DLD1 (cell line): ENCODE data around the gene CORO2B.
"Not testable (repeated sequence)": the region's sequence is repeated elsewhere in the genome, so short reads cannot be mapped to it uniquely, and the experiment has no call there.

Experiments
- in situ Hi-C: cut with HindIII; loops from 2 replicates; pipeline ENCODE4 v1.10.0; 2017; ENCODE audit warnings: low sequenced_read_pairs

The CORO2B gene

DNA sequence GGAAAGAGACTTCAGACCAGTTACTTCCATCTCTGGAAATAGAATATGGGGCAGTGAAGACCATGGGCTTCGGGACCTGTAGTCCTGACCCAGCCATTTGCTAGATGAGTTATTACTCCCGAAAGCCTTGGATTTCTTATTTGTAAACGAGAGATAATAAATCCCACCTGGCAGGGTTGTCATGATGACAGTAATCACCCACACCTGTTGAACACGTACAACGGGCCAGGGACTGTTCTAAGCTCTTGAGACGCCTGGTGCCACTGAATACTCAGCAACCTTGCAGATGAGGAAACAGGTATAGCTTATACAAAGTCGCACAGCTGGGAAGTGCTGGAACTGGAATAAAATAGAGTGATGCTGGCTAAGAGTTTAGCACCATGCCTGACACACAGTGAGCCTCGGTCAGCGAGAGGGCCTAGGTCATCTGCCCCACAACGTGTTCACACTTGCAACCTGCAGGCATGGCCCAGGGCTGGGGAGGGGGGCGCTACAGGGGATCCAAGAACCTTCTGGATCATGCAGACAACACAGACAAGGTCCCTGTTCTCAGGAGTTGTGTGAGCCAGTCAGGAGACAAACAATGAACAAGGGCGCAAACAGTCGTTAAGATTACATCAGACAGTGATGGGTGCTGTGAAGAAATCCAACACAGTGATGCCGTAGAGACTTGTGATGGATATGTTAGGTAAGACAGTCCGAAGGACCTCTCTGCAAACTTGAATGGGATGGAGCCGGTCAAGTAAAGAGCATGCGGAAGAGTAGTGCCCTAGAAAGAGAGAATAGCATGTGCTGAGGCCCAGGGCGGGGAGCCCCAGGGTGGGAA is 89.2 kb downstream of the CORO2B start:
- in situ Hi-C loops = no loop called here

DNA sequence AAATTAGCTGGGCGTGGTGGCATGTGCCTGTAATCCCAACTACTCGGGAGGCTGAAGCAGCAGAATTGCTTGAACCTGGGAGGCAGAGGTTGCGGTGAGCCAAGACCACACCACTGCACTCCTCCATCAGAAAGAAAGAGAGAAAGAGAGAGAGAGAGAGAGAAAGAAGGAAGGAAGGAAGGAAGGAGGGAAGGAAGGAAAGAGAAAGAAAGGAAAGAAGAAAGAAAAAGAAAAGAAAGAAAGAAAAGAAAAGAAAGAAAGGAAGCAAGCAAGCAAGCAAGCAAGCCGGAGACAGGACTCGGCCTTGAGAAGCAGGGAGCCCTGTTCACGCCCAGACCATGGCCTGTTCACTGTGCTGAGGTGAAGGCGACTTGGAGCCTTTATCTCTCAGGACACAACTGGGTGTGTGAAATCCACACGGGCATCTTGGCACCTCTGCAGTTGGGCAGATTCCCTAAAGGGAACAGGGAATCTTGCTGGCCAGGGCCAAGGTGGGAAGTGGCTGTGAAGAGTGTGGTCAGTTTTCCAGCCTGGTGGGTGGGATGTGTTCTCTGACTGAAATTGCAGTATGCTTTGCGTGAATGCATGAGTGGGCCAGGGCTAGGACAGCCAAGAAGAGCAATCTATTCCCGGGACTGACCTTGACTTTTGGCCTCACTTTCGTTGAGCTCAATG is 90.3 kb downstream of the CORO2B start:
- in situ Hi-C loops = no loop called here

DNA sequence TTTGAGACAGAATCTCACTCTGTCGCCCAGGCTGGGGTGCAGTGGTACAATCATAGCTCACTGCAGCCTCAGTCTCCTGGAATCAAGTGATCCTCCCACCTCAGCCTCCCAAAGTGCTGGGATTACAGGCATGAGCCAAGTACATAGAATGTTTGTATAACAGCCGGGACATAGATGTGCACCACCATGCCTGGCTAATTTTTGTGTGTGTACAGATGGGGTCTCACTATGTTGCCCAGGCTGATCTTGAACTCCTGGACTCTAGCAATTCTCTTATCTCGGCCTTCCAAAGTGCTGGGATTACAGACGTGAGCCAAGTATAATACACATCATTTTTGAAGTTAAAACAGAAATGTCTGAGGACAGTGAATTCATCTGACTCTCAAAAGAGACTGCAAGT is 93.5 kb downstream of the CORO2B start:
- in situ Hi-C loops = no loop called here

DNA sequence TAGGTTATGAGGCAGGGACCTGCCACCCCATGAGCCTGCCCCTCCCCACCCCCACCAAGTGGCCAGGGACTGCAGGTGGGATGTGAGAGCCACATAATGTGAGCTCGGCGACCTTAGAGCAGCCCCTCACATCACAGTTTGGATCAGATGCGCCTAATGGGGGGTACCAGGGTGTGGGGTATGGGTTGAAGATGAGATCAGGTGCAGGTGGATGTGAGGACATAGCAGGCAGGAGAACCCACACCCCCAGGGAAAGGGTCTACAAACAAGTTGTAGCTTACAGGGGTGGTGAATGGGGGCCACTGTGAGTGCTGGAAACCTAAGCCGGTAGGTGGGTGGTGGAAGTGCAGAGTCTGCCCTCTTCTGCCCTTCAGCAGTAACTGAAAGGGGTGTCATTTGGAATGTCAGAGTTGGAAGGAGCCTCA is 94.0 kb downstream of the CORO2B start:
- in situ Hi-C loops = no loop called here

DNA sequence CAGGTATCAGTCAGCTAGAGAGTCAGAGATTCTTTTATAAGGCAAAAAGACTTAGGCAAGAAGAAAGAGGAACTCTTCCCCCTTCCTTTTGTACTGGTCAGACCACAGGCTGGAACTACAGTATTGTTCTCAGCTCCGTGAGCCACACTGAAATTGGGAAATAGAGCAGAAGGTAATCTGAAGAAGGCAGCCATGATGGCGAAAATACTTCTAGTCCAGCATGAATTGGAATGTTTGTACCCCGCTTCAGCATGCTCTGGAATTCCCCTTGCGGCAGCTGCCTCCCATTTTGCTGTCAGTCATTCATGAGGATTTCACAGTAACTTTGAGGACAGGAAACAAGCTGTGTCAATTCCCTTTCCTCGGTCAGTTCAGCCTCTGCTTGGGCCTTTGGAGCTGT is 96.2 kb downstream of the CORO2B start:
- in situ Hi-C loops = no loop called here

DNA sequence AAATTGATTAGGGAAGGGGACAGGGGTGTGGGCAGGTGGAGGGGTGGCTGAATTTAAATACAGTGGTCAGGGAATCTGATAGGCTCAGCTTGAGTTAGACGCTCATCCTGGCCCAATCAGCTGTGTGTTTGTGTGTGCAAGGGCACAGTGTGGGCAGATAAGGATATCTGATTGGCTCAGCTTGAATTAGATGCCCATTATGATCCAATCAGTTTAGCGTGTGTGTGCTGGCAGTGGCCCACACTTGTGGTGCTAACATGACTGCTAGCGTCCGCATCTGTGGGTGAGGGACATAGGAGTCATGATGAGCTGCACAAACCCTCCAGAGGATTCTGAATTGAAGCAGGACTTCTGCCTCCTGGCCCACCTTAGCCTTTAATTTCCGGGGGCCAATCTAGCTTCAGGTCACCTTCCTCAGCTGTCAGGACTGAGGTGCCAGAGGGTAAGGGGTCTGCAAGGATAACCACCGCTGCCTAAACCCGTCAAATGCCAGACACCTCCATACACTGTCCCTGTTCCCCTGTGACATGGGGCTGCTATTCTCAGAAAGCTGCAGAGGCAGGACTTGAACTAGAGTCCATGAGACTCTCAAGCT is 97.3 kb downstream of the CORO2B start:
- in situ Hi-C loops = no loop called here

DNA sequence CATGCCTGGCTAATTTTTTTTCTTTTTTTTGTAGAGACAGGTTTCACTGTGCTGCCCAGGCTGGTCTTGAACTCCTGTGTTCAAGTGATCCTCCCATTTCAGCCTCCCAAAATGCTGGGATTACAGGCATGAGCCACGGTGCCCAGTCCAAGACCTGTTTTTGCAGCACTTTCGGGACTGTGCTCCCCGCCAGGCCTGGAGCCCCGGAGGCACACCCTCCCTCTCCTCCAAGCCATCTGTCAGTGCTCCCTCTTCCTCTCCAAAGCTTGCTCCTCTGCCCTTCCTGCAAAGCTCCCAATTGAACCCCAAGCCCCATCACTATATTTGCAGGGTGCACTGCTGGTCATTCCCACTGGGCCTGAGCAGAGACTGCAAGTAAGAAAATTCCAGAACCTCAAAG is 98.1 kb downstream of the CORO2B start:
- in situ Hi-C loops = no loop called here

DNA sequence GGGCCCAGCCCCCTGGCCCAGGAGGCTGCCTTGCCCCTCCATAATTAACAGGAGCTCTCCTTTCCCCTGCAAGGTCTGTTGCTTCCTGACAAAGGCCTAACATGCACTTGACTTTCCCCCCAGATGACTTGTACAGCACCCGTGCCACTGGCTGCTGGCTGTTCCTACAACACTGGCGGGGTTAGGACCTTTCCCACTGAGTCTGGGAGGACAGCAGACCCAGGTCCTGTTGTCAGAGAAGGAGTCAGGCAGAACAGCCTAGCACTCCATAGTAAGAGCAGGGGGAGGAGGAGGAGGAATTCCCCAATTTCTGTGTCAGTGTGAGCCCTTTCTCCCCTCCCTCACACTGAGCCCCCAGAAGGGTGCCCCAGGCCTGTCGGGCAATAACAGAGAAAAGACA is 99.2 kb downstream of the CORO2B start:
- in situ Hi-C loops = no loop called here

DNA sequence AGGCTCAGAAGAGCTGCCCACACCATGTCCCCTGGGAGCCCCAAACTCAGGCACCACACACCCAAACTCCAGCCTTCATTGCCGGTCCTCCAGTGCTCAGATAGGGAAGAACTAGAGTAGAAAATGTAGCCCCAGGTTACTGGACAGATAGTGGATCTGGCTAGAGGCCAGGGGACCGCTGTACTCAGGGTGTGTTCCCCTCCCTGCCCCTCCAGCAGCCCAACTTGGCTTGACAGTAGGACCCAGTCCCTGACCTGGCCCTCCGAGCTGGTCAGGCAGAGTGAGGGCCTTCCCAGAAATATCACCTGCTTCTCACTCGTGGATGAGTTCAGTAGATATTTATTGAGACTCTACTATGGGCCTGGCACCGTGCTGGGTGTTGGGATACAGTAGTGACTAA is 100.0 kb downstream of the CORO2B start:
- in situ Hi-C loops = no loop called here

DNA sequence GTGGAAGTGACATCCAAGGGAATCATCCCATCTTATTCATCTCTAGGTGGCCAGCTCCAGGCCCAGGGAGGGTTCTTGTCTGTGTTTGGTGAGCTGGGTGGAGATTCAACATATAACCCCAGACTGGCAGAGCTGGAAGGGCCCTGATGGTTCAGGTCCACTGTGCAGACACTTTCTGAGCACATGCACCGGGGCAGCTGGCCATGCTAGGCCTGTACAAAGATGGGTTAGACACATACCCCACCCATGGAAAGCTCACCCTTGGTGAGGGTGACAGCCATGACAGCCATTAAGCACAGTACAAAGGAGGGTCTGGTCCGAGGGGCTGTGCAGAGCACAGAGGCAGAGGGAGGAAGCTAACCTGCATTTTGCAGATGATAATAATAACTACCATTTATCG is 100.4 kb downstream of the CORO2B start:
- in situ Hi-C loops = no loop called here

DNA sequence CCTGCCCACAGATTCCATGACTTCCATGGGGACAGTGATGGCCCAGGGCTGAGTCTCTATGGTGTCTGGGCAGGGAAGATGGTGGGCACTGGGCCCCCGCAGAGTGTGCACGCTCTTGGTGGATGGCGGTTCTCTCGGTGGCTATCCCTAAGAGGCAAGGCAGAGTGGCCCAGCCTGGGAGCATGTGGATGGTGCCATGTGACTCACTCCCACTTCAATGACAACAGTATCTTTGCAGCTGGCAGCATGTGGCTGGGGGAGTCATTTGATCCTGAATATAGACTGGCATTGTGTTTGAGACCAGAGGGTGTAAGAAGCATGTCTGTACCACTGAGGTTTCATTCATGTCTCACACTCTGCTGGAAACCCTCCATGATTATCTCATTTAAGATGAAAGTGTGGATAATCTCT is 101.2 kb downstream of the CORO2B start:
- in situ Hi-C loops = no loop called here

DNA sequence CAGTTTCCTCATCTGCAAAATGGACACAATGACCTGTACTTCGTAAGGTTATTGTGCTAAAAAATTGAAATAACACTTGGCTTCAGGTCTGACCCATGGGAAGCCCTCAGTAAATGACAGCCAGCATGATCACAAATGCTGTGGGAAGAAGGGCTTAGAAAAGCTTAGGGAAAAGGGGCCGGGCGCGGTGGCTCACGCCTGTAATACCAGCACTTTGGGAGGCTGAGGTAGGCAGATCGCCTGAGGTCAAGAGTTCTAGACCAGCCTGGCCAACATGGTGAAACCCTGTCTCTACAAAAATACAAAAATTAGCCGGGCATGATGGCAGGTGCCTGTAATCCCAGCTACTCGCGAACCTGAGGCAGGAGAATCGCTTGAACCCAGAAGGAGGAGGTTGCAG is 102.0 kb downstream of the CORO2B start:
- in situ Hi-C loops = not testable (repeated sequence)

DNA sequence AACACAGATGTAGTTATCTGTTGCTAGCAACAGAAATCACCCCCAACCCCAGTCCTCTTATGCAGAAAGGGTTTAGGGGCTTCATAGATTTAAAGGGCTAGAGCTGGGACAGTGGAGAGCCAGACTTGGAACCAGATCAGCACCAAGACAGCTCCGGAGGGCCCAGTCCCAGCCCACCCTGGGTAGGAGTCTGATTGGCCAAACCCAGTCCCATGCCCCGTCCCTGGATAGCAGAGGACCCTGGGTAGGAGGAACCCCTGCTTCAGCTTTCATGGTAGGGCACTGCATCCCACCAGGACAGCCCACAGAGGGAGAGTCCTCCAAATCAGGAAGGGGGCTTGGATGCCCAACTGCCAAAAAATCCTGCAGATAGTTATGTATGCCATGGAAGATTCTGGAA is 103.0 kb downstream of the CORO2B start:
- in situ Hi-C loops = no loop called here

DNA sequence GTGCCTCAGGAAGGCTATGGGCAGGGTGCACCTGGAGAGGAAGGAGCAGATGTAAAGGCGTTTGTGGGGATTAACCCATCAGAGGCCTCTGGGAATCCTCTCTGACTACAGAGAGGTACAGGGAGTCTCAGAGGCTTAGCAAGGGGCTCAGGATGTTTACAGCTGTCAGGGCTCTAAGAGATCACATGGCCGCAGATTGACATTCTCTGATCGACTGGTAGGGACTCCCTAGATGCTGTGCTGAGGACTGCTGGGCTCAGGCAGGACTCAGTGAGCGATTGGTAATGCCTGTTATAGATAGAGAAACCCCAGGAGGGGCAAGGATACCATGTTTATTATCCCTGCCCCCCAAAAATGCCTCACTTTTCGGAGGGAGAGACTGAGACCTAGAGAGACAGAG is 103.5 kb downstream of the CORO2B start:
- in situ Hi-C loops = no loop called here

DNA sequence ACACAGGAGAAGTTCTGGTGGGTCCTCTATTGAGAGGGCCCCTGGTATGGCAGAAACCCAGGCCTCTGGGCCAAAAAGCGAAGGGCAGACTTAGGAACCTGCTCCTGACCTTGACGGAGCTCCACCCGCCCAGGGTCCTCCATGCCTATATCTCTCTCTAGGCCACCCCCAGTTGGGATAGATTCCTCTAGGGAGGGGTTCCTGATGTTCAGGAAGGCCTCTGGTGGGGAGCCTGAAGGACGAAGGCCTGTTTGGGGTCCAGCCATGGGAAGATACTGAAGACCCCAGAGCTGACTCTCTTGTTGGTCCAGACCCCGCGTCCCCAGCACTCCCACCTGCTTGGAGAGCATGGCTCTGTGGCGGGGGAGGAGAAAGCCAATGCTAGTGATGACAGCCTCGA is 104.2 kb downstream of the CORO2B start:
- in situ Hi-C loops = no loop called here

DNA sequence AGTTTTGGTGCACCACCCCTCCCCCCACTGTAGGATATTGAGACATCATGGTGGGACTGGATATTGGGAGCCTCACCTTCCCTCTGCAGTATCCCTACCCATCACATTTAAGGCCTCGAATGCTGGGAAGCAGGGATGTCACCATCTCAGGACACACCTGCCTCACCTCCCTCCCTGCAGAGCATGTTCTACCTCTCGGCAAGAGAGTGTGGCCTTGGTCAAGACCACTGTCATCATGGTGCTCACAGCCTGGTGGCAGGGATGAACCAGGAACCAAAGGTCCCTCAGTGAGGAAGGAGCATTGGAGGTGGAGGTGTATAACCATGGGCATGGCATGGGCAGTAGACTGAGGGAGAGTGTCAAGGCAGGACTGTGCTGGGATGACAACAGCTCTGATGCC is 104.8 kb downstream of the CORO2B start:
- in situ Hi-C loops = no loop called here

DNA sequence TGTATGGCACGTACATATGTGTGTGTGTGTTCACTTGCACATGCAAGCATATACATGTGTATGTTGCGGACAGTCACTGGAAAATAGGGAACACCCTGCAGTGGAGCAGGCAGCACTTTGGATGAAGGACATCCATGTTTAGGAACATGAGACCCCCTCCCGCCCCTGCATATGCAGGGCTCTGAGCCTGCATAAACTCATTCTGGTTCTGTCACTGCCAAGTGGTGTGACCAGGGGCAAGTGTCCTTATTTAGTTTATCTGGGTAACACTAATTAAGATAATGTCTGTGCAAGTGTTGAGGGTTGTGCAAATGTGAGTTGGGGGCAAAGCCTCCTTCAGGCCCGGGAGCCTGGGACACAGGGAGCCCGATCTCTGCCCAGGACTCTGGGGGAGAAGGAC is 105.7 kb downstream of the CORO2B start:
- in situ Hi-C loops = no loop called here

DNA sequence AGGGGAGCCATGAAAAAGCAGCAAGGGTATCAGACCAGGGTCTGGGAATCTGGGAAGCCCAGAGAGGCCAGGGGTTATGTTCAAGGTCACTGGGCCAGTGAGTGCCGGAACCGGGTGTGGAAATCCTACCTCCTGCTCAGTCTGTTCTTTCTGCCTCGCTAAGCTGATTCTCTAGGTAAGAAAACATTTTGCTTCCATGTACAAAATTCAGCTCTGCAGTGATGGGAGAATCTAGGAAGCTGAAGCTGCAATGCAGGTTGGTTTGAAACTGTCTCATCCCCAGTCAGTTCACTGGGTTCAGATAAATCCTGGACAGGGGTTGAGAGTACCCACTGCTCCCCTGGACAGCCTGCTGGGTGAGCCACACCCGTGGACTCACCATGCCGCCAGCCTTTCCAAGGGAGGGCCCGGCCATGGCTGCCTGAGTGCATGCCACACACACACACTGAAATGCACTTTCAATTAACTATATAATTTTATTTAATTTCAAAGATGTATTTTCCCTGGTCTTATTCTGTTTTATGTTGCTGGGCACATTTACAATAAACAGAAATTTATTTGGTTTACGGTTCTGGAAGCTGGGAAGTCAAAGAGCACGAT is 108.4 kb downstream of the CORO2B start:
- in situ Hi-C loops = no loop called here

DNA sequence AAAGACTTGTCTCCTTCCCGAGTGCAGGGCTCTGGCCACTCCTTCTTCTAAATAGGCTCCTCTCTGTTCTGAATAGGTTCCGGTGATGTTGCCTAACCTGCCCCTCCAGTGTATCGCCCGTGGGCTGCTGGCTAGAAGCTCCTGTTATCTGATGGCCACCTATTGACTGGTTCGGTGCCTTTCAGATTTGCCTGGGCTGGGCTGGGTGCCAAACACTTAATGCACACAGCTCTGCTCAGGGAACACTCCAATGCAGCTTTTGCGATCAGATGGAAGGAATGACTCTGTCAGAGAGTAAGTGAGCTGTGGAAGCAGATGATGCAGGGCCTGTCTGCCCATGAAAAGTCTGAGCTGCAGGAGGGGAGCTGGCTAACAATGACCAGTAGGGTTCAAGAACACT is 112.9 kb downstream of the CORO2B start:
- in situ Hi-C loops = no loop called here

DNA sequence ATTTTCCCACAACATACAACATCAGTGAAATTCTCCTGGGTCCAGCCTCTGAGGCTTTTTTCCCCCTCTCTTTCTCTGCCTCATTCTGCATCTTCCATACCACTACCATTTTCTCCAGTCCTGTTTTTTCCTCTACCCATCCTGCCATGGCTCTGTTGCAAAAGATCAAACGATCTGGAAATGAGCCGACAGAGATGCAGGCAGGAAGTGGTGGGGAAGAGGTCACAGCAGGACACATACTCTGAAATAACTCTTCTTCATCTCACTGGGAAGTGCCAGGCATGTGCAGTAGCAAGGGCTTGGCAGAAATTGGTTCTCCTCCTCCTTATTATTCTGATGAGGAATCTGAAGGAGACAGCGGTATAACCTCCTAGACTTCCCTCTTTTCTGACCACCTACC is 114.3 kb downstream of the CORO2B start:
- in situ Hi-C loops = no loop called here

DNA sequence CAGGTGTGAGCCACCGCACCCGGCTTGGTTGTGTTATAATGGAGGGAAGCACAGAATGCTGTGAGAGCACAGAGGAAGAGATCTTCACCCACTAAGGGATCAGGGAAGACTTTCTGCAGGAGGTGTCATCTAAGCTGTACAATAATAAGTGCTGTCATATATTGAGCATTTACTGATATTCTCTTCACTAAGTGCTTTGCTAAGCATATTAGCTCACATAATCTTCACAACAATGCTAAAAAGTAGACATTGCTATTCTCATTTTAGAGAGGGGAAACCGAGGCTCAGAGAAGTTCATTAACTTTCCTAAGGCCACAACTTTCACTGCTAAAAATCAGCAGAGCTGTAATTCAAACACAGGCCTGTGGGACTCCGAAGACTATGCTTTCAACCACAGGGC is 115.3 kb downstream of the CORO2B start:
- in situ Hi-C loops = no loop called here
